Measurements from ENCODE around the gene ECHDC3. TPM values are rescaled to one million over a fixed set of nuclear protein-coding genes. Genes with fewer than 3 reads are reported as not detected.
A peak's percentile ranks its signal among the peaks of the same experiment; 100 is the strongest.

Gene ECHDC3
- total RNA-seq, 1 experiment from 2014 or later: 30.1 TPM

GRCh38 chr10:11755512-11756263 lies 13.5 kb downstream of the ECHDC3 start:
- no peak overlapping the region for H3K27ac Mint-ChIP-seq (ENCODE audit: unreplicated experiment)
- Histone ChIP-seq H3K4me3 (ENCODE audit: low read depth, low read length) (no peak overlapping the region), H3K36me3 (ENCODE audit: control insufficient read depth, insufficient read depth, low read length) (no peaks in the 10 kb centered on the region), H3K27me3 (replicated peaks; ENCODE audit: control insufficient read depth, insufficient read depth, low read length) (no peaks in the 10 kb centered on the region), H3K4me1 (peaks cover 6% of the 10 kb centered on the region), H3K9me3 (no peaks in the 10 kb centered on the region)
- CTCF ChIA-PET: no interaction called here
- no peak for TF ChIP-seq CTCF (IDR thresholded peaks at IDR 0.05; ENCODE audit: insufficient read depth in 1 of 2, low read depth in 1 of 2, low read length in 1 of 2, severe bottlenecking in 1 of 2, unreplicated experiment in 1 of 2)
- intact Hi-C loops (cut with micrococcal nuclease; ENCODE audit: unreplicated experiment): loop anchor here (5.0 kb wide), 1 partner anchor 223 kb away; no protein-coding TSS in a partner anchor
- H3K4me1 Mint-ChIP-seq (ENCODE audit: low read depth, unreplicated experiment): peaks cover 6% of the 10 kb centered on the region
- H3K9me3 Mint-ChIP-seq (ENCODE audit: unreplicated experiment): no peaks in the 10 kb centered on the region
- no peaks in the 10 kb centered on the region for H3K27me3 Mint-ChIP-seq (ENCODE audit: insufficient read depth, unreplicated experiment)
- POLR2A ChIA-PET: interaction anchor here (0.7 kb wide), 1 partner anchor 149 kb away, joined by 3 read pairs; no protein-coding TSS in a partner anchor
- no peak overlapping the region for H3K4me3 Mint-ChIP-seq (ENCODE audit: unreplicated experiment)
- peaks cover 29% of the 10 kb centered on the region for H3K36me3 Mint-ChIP-seq (ENCODE audit: insufficient read depth, unreplicated experiment)
- BruUV-seq (replicated peaks): no TSS peak
- DNase-seq: no peak

- no peaks in the 10 kb centered on the region for H3K27me3 Mint-ChIP-seq (ENCODE audit: insufficient read depth, unreplicated experiment)
- intact Hi-C loops (cut with micrococcal nuclease; ENCODE audit: unreplicated experiment): loop anchor here (5.0 kb wide), 1 partner anchor 225 kb away; no protein-coding TSS in a partner anchor
- Histone ChIP-seq H3K27me3 (replicated peaks; ENCODE audit: control insufficient read depth, insufficient read depth, low read length) (no peaks in the 10 kb centered on the region), H3K4me1 (peaks cover 6% of the 10 kb centered on the region), H3K36me3 (ENCODE audit: control insufficient read depth, insufficient read depth, low read length) (no peaks in the 10 kb centered on the region), H3K9me3 (no peaks in the 10 kb centered on the region), H3K4me3 (ENCODE audit: low read depth, low read length) (no peak overlapping the region)
- H3K9me3 Mint-ChIP-seq (ENCODE audit: unreplicated experiment): no peaks in the 10 kb centered on the region
- BruUV-seq (replicated peaks): no TSS peak
- no peak overlapping the region for H3K4me3 Mint-ChIP-seq (ENCODE audit: unreplicated experiment)
- POLR2A ChIA-PET: interaction anchor here (0.7 kb wide), 1 partner anchor 151 kb away, joined by 3 read pairs; no protein-coding TSS in a partner anchor
- no peak for DNase-seq
- CTCF ChIA-PET: interaction anchor here (1.0 to 1.8 kb wide), 10 partner anchors 9 to 332 kb away, joined by 3 to 20 read pairs (median 8); partner anchors contain the start of gene USP6NL
- H3K27ac Mint-ChIP-seq (ENCODE audit: unreplicated experiment): no peak overlapping the region
- TF ChIP-seq CTCF (IDR thresholded peaks at IDR 0.05; ENCODE audit: insufficient read depth in 1 of 2, low read depth in 1 of 2, low read length in 1 of 2, severe bottlenecking in 1 of 2, unreplicated experiment in 1 of 2): no peak
- H3K36me3 Mint-ChIP-seq (ENCODE audit: insufficient read depth, unreplicated experiment): peaks cover 20% of the 10 kb centered on the region
- H3K4me1 Mint-ChIP-seq (ENCODE audit: low read depth, unreplicated experiment): peaks cover 6% of the 10 kb centered on the region
Measured at GRCh38 chr10:11756766-11757315, 14.7 kb downstream of the ECHDC3 start.

- DNase-seq: no peak
- intact Hi-C loops (cut with micrococcal nuclease; ENCODE audit: unreplicated experiment): loop anchor here (5.0 kb wide), 1 partner anchor 225 kb away; no protein-coding TSS in a partner anchor
- Histone ChIP-seq H3K4me3 (ENCODE audit: low read depth, low read length) (no peak overlapping the region), H3K36me3 (ENCODE audit: control insufficient read depth, insufficient read depth, low read length) (no peaks in the 10 kb centered on the region), H3K4me1 (peaks cover 6% of the 10 kb centered on the region), H3K27me3 (replicated peaks; ENCODE audit: control insufficient read depth, insufficient read depth, low read length) (no peaks in the 10 kb centered on the region), H3K9me3 (no peaks in the 10 kb centered on the region)
- Mint-ChIP-seq H3K27me3 (ENCODE audit: insufficient read depth, unreplicated experiment) (no peaks in the 10 kb centered on the region), H3K4me3 (ENCODE audit: unreplicated experiment) (no peak overlapping the region), H3K4me1 (ENCODE audit: low read depth, unreplicated experiment) (peaks cover 6% of the 10 kb centered on the region), H3K9me3 (ENCODE audit: unreplicated experiment) (no peaks in the 10 kb centered on the region), H3K27ac (ENCODE audit: unreplicated experiment) (peak overlapping the region; percentile 15), H3K36me3 (ENCODE audit: insufficient read depth, unreplicated experiment) (peaks cover 20% of the 10 kb centered on the region)
- POLR2A ChIA-PET: no interaction called here
- no TSS peak for BruUV-seq (replicated peaks)
- CTCF ChIA-PET: interaction anchor here (0.6 to 1.8 kb wide), 17 partner anchors 9 to 531 kb away, joined by 3 to 20 read pairs (median 4); partner anchors contain the start of gene USP6NL
- TF ChIP-seq CTCF (IDR thresholded peaks at IDR 0.05; ENCODE audit: insufficient read depth in 1 of 2, low read depth in 1 of 2, low read length in 1 of 2, severe bottlenecking in 1 of 2, unreplicated experiment in 1 of 2): no peak
Measured at GRCh38 chr10:11757454-11757820, 15.3 kb downstream of the ECHDC3 start.
